ENCODE measurements around the gene GANAB. TPM values are rescaled to one million over a fixed set of nuclear protein-coding genes. Genes with fewer than 3 reads are reported as not detected.
"Not testable (repeated sequence)": the region's sequence is repeated elsewhere in the genome, so short reads cannot be mapped to it uniquely, and the experiment has no call there.

Gene GANAB
- total RNA-seq, 1 donor from 2014 or later = 271 TPM

DNA sequence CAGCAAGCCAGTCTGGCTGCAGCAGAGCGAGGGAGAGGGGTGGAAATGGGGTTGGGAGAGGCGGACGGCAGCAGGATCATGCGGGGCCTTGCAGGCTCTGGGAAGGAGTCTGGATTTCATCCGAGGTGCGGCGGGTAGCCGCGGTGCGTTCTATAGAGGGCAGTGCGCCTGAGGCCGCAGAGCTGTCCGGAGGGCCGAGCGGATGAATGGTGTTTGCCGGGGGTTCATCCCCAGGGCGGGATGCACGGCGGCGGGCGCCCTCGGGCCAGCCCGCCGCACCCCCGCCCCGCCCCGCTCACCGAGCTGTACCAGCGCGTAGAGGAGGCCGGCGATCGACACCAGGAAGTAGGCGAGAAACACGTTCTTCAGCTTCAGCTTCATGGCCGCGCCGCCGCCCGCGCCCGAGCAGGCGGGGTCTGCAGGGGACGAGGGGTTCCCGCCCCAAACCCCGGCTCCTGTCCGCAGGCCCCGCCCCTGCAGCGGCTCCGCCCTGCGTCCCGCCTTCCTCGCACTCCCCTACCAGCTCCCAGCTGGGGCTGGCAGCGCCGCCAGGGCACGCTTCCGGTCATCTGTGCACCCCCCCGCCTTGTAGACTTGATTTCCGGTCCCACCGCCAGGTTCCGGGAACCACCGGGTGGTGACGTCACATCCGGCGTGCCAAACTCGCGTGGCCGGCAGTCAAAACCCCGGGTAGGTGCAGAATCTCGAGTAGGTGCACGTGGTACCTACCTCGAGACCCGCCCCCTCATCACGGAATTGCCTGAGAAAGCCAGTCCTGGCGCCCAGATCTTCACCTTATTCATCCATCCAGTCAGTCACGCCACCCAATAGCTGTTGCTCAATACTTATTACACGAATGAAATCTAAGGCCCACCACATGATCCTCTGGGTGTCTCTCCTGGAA is 24.6 kb downstream of the GANAB start, which contains the start of gene B3GAT3:
TSS of gene B3GAT3 (minus strand) at position 420 of the 904 bp plus-strand sequence. CDS start at position 381, 39 bp downstream.
- Histone ChIP-seq H3K4me3 (ENCODE audit: low read depth, low read length) (peak within 1 kb of the TSS; percentile 57), H3K36me3 (ENCODE audit: control insufficient read depth, insufficient read depth, low read length) (peaks cover 3% of the 10 kb centered on the region), H3K27me3 (ENCODE audit: control insufficient read depth, insufficient read depth, low read length) (no peaks in the 10 kb centered on the region)
- peak; percentile 93 for DNase-seq (ENCODE audit: low read depth)
- TF ChIP-seq, protein P1, sequence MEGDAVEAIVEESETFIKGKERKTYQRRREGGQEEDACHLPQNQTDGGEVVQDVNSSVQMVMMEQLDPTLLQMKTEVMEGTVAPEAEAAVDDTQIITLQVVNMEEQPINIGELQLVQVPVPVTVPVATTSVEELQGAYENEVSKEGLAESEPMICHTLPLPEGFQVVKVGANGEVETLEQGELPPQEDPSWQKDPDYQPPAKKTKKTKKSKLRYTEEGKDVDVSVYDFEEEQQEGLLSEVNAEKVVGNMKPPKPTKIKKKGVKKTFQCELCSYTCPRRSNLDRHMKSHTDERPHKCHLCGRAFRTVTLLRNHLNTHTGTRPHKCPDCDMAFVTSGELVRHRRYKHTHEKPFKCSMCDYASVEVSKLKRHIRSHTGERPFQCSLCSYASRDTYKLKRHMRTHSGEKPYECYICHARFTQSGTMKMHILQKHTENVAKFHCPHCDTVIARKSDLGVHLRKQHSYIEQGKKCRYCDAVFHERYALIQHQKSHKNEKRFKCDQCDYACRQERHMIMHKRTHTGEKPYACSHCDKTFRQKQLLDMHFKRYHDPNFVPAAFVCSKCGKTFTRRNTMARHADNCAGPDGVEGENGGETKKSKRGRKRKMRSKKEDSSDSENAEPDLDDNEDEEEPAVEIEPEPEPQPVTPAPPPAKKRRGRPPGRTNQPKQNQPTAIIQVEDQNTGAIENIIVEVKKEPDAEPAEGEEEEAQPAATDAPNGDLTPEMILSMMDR (IDR thresholded peaks at IDR 0.05; ENCODE audit: insufficient read depth, low read length, poor library complexity, severe bottlenecking) = no peak

DNA sequence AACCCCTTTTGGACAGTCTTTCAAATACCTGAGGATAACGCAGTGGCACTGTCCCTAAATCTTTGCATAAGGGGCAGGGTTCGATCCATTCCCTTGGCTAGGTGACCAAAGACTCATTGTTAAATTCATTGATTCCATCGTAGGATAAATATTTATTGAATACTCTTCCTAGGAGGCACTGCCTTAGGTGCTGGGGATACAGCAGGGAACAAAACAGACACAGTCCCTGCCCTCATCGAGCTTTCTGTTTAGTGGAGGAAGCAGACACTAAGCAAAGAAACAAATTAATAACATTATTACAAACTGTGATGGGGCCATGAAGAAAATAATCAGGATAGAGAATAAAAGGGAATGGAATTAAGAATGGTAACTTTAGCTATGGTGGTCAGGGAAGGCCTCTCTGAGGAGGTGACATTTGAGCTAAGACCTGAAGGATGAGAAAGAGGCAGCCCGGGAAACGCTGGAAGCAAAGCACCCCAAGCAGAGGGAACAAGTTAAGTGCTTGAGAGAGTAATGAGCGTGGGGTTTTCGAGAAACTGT is 25.3 kb downstream of the GANAB start:
- Histone ChIP-seq H3K4me3 (ENCODE audit: low read depth, low read length) (peak overlapping the region; percentile 57), H3K27me3 (ENCODE audit: control insufficient read depth, insufficient read depth, low read length) (no peaks in the 10 kb centered on the region), H3K36me3 (ENCODE audit: control insufficient read depth, insufficient read depth, low read length) (peaks cover 1% of the 10 kb centered on the region)
- DNase-seq (ENCODE audit: low read depth) = no peak
- TF ChIP-seq, protein P1 (IDR thresholded peaks at IDR 0.05; ENCODE audit: insufficient read depth, low read length, poor library complexity, severe bottlenecking) = no peak

DNA sequence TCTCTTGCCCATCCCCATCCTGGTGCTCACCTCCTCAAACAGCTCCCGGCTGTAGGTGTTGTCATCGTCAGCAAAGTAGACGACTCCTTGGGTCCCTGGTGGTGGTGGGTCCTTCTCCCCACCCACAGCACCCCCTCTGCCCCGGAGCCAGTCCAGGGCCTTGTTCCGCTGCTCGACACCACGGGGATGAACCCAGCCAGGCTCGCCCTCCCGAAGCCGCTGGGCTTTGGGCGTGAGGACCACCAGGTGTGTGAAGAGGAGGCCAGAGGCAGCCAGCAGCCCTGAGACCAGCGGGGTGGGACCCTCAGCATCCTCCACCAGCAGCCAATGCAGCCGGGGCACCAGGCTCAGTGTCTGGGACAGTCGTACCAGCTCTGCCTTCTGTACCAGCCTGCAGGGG is 29.5 kb downstream of the GANAB start:
- not testable (repeated sequence) for H3K36me3 ChIP-seq (ENCODE audit: control insufficient read depth, insufficient read depth, low read length); DNase-seq (ENCODE audit: low read depth); H3K4me3 ChIP-seq (ENCODE audit: low read depth, low read length); H3K27me3 ChIP-seq (ENCODE audit: control insufficient read depth, insufficient read depth, low read length)

DNA sequence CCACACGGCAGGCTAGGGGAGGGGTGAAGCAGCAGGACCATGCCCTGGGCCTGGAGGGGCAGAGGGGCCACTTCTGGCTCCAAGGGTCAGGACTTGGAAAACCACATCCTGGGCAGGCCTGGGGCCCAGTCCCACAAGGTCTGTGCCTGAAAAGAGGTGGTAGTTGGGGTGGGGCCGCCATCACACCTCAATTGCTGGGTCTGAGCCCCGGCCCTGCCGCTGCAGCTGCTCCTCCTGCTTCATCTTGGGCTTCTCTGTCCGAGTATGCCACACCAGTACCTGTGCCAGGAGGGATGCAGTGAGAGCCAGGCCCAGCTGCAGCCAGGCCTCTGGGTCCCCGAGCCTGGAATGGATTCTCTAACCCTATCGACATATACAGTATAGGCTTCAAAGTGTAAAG is 30.9 kb downstream of the GANAB start:
- Histone ChIP-seq H3K27me3 (ENCODE audit: control insufficient read depth, insufficient read depth, low read length) (no peaks in the 10 kb centered on the region), H3K4me3 (ENCODE audit: low read depth, low read length) (no peak overlapping the region), H3K36me3 (ENCODE audit: control insufficient read depth, insufficient read depth, low read length) (no peaks in the 10 kb centered on the region)
- TF ChIP-seq, protein P1 (IDR thresholded peaks at IDR 0.05; ENCODE audit: insufficient read depth, low read length, poor library complexity, severe bottlenecking) = no peak
- DNase-seq (ENCODE audit: low read depth) = no peak

DNA sequence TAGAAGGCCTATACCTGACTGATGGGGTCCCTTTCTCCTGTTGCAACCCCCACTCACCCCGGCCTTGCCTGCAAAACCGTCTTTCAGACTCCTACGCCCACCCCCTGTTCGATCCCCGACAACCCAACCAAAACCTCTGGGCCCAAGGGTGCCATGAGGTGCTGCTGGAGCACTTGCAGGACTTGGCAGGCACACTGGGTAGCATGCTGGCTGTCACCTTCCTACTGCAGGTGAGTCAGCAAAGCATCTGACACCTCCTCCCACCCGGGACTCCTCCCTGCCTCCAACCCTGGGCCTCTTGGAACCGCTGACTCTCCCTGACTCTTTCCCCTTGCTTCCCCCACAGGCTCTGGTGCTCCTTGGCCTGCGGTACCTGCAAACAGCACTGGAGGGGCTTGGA is 32.1 kb downstream of the GANAB start:
- no peak for DNase-seq (ENCODE audit: low read depth)
- Histone ChIP-seq H3K27me3 (ENCODE audit: control insufficient read depth, insufficient read depth, low read length) (no peaks in the 10 kb centered on the region), H3K36me3 (ENCODE audit: control insufficient read depth, insufficient read depth, low read length) (no peaks in the 10 kb centered on the region), H3K4me3 (ENCODE audit: low read depth, low read length) (no peak overlapping the region)
- TF ChIP-seq, protein P1 (IDR thresholded peaks at IDR 0.05; ENCODE audit: insufficient read depth, low read length, poor library complexity, severe bottlenecking) = no peak

DNA sequence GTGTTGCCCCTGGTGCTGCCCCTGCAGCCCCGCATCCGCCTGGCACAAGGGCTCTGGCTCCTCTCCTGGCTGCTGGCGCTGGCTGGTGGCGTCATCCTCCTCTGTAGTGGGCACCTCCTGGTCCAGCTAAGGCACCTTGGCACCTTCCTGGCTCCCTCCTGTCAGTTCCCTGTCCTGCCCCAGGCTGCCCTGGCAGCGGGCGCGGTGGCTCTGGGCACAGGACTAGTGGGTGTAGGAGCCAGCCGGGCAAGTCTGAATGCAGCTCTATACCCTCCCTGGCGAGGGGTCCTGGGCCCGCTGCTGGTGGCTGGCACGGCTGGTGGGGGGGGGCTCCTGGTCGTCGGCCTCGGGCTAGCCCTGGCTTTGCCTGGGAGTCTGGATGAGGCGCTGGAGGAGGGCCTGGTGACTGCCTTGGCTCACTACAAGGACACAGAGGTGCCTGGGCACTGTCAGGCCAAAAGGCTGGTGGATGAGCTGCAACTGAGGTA is 33.1 kb downstream of the GANAB start:
- H3K27me3 ChIP-seq (ENCODE audit: control insufficient read depth, insufficient read depth, low read length) = no peaks in the 10 kb centered on the region
- TF ChIP-seq, protein P1 (IDR thresholded peaks at IDR 0.05; ENCODE audit: insufficient read depth, low read length, poor library complexity, severe bottlenecking) = no peak
- no peak for DNase-seq (ENCODE audit: low read depth)
- no peak overlapping the region for H3K4me3 ChIP-seq (ENCODE audit: low read depth, low read length)
- no peaks in the 10 kb centered on the region for H3K36me3 ChIP-seq (ENCODE audit: control insufficient read depth, insufficient read depth, low read length)

All from kidney epithelial cell (primary cell).